Loucy (cell line): ENCODE measurements around the gene CCDC180.

Experiments used
- H2AFZ ChIP-seq: fragments of 200-600 bp; sonication (generic); 2 replicates; pipeline ENCODE4 v1.6.0; 2016; ENCODE audit warnings: antibody characterized with exemption, mild to moderate bottlenecking, low read length, moderate library complexity
- H3F3A ChIP-seq: fragments of 200-600 bp; 2 replicates; pipeline ENCODE4 v1.6.0; 2016; ENCODE audit warnings: antibody characterized with exemption, low read depth, mild to moderate bottlenecking
- H3K27me3 ChIP-seq: fragments of 200-600 bp; sonication (generic); 2 replicates; pipeline ENCODE4 v1.6.1; 2014; ENCODE audit warnings: low read length, mild to moderate bottlenecking; ENCODE audit not compliant: insufficient read depth, poor library complexity, severe bottlenecking
- H3K36me3 ChIP-seq: fragments of 200-600 bp; sonication (generic); 2 replicates; pipeline ENCODE4 v1.6.1; 2016; ENCODE audit warnings: low read length; ENCODE audit not compliant: insufficient read depth
- H3K4me1 ChIP-seq: fragments of 200-600 bp; sonication (generic); 2 replicates; pipeline ENCODE4 v1.5.1; 2014; ENCODE audit warnings: low read length, mild to moderate bottlenecking; ENCODE audit not compliant: insufficient read depth, poor library complexity, severe bottlenecking
- H3K4me2 ChIP-seq: fragments of 200-600 bp; sonication (generic); 2 replicates; pipeline ENCODE4 v1.6.0; 2014; ENCODE audit warnings: antibody characterized with exemption, low read length, low read depth, mild to moderate bottlenecking; ENCODE audit not compliant: poor library complexity, severe bottlenecking
- H3K4me3 ChIP-seq: fragments of 200-600 bp; sonication (generic); 2 replicates; pipeline ENCODE4 v1.5.1; 2014; ENCODE audit warnings: low read length, mild to moderate bottlenecking, mixed read lengths; ENCODE audit not compliant: poor library complexity, severe bottlenecking
- H3K79me2 ChIP-seq: fragments of 200-600 bp; sonication (generic); 2 replicates; pipeline ENCODE4 v1.6.1; 2014; ENCODE audit warnings: low read length; ENCODE audit not compliant: insufficient read depth
- H3K9ac ChIP-seq: fragments of 200-600 bp; sonication (generic); 2 replicates; pipeline ENCODE4 v1.6.0; 2014; ENCODE audit warnings: mild to moderate bottlenecking, low read depth, low read length, moderate library complexity; ENCODE audit not compliant: poor library complexity, severe bottlenecking
- H3K9me2 ChIP-seq: fragments of 200-600 bp; sonication (generic); replicated peaks from 2 replicates; pipeline ENCODE4 v1.6.1; 2016; ENCODE audit warnings: low read depth, low read length, mixed read lengths
- H3K9me3 ChIP-seq: fragments of 200-600 bp; sonication (generic); 2 replicates; pipeline ENCODE4 v1.6.1; 2014; ENCODE audit warnings: mild to moderate bottlenecking, antibody characterized with exemption, low read length, low read depth; ENCODE audit not compliant: insufficient read depth
- H4K20me1 ChIP-seq: fragments of 200-600 bp; sonication (generic); 2 replicates; pipeline ENCODE4 v1.6.0; 2014; ENCODE audit warnings: antibody characterized with exemption, low read length, mild to moderate bottlenecking; ENCODE audit not compliant: insufficient read depth, poor library complexity, severe bottlenecking
- EZH2phosphoT487 ChIP-seq: fragments of 200-600 bp; IDR thresholded peaks from 2 replicates; pipeline ENCODE4 v1.6.1; 2018; ENCODE audit warnings: antibody characterized with exemption, mild to moderate bottlenecking, moderate library complexity, borderline replicate concordance
- TF ChIP-seq, protein P1 (sequence below): fragments of 200-600 bp; sonication (generic); conservative IDR thresholded peaks from 2 replicates; pipeline ENCODE4 v1.5.1; 2014; ENCODE audit warnings: mild to moderate bottlenecking, antibody characterized with exemption, low read length

Gene CCDC180

GRCh38 chr9:97293207-97293721 is 14.2 kb upstream of the CCDC180 start:
- Histone ChIP-seq H3K4me3 (no peak overlapping the region), H3K9me2 (no peaks in the 10 kb centered on the region), H3K9me3 (no peaks in the 10 kb centered on the region), H3F3A (no peaks in the 10 kb centered on the region), H3K4me1 (no peaks in the 10 kb centered on the region), H3K9ac (no peak overlapping the region), H3K36me3 (peaks cover 15% of the 10 kb centered on the region; the same call in 1 of the 2 replicates), H4K20me1 (no peaks in the 10 kb centered on the region), H3K27me3 (no peaks in the 10 kb centered on the region), H3K4me2 (no peak overlapping the region), H2AFZ (no peak overlapping the region), H3K79me2 (no peaks in the 10 kb centered on the region)
- no peak for TF ChIP-seq EZH2phosphoT487
- TF ChIP-seq, protein P1, sequence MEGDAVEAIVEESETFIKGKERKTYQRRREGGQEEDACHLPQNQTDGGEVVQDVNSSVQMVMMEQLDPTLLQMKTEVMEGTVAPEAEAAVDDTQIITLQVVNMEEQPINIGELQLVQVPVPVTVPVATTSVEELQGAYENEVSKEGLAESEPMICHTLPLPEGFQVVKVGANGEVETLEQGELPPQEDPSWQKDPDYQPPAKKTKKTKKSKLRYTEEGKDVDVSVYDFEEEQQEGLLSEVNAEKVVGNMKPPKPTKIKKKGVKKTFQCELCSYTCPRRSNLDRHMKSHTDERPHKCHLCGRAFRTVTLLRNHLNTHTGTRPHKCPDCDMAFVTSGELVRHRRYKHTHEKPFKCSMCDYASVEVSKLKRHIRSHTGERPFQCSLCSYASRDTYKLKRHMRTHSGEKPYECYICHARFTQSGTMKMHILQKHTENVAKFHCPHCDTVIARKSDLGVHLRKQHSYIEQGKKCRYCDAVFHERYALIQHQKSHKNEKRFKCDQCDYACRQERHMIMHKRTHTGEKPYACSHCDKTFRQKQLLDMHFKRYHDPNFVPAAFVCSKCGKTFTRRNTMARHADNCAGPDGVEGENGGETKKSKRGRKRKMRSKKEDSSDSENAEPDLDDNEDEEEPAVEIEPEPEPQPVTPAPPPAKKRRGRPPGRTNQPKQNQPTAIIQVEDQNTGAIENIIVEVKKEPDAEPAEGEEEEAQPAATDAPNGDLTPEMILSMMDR: no peak

DNA sequence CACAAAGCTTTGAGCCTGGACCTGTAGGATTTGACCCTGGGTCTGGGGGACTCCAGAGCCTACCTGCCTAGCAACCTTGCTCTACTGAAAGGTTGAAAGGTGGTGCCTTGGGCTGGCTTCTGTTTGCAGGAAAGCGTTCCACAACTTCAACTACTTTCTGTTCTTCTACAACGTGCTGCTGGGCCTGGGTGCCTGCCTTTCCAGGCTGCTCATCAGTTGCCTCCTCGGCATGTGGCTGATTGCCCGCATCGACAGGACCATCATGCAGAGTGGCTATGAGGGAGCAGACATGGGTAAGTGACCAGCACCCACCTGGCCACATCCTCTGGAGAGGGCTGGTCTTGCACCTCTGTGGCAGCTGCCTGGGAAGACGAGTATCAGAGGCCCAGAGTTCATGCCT is 13.6 kb upstream of the CCDC180 start:
- peaks cover 11% of the 10 kb centered on the region; the same call in 1 of the 2 replicates for H3K36me3 ChIP-seq
- no peaks in the 10 kb centered on the region for H3F3A ChIP-seq
- H3K4me3 ChIP-seq: no peak overlapping the region
- no peaks in the 10 kb centered on the region for H3K9me2 ChIP-seq
- H3K79me2 ChIP-seq: no peaks in the 10 kb centered on the region
- no peak overlapping the region for H3K9ac ChIP-seq
- H3K27me3 ChIP-seq: no peaks in the 10 kb centered on the region
- H4K20me1 ChIP-seq: no peaks in the 10 kb centered on the region
- no peaks in the 10 kb centered on the region for H3K4me1 ChIP-seq
- no peak overlapping the region for H3K4me2 ChIP-seq
- TF ChIP-seq EZH2phosphoT487: no peak
- TF ChIP-seq, protein P1: no peak
- no peaks in the 10 kb centered on the region for H3K9me3 ChIP-seq
- H2AFZ ChIP-seq: no peak overlapping the region

DNA sequence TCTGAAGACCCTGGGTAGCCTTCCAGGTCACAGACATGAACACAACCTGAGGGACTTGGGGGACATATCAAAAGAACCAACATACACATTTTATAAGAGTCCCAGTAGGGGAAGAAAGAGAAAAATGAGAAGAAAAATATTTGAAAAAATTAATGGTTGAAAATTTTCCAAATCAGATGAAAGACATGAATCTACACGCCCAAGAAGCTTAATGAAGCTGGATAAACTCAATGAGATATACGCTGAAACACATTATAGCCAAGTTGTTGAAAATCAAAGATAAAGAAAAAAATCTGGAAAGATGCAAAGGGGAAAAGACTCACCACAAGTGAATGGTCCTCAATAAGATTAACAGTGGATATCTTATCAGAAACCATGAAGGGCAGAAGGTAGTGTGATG is 9.6 kb upstream of the CCDC180 start:
- Histone ChIP-seq H3K9me2 (no peaks in the 10 kb centered on the region), H3K4me3 (no peak overlapping the region), H4K20me1 (no peaks in the 10 kb centered on the region), H3K9ac (no peak overlapping the region), H3K4me1 (no peaks in the 10 kb centered on the region), H3K9me3 (no peaks in the 10 kb centered on the region), H2AFZ (no peak overlapping the region), H3K4me2 (no peak overlapping the region), H3K79me2 (no peaks in the 10 kb centered on the region), H3K27me3 (no peaks in the 10 kb centered on the region), H3F3A (no peaks in the 10 kb centered on the region), H3K36me3 (no peaks in the 10 kb centered on the region)
- TF ChIP-seq, protein P1: no peak
- no peak for TF ChIP-seq EZH2phosphoT487
